GM12873 (cell line): ENCODE data around the gene GPR132.

ENCODE experiments used
- CTCF ChIP-seq: IDR thresholded peaks from 2 replicates; pipeline ENCODE4 v1.5.1; 2012; ENCODE audit warnings: low read depth, mild to moderate bottlenecking, moderate library complexity, low read length, control low read depth; ENCODE audit not compliant: insufficient read depth; ENCODE audit errors: missing control alignments

The GPR132 gene

GRCh38 chr14:105065280-105066228 lies at the start of gene GPR132:
GPR132 (minus strand) TSS chr14:105065430; CDS start chr14:105055420, 10,010 bp downstream.
- no peak for TF ChIP-seq CTCF

- no peak for TF ChIP-seq CTCF
Observed at GRCh38 chr14:105108516-105108864, 43.3 kb upstream of the GPR132 start.

- no peak for TF ChIP-seq CTCF
Observed at GRCh38 chr14:105107781-105108515, 42.7 kb upstream of the GPR132 start.

- no peak for TF ChIP-seq CTCF
Observed at GRCh38 chr14:105107351-105107750, 42.1 kb upstream of the GPR132 start.

- TF ChIP-seq CTCF = no peak
Observed at GRCh38 chr14:105105158-105105557, 39.9 kb upstream of the GPR132 start.

GRCh38 chr14:105102893-105103292 lies 37.7 kb upstream of the GPR132 start:
- no peak for TF ChIP-seq CTCF

- TF ChIP-seq CTCF = no peak
Observed at GRCh38 chr14:105102361-105102870, 37.2 kb upstream of the GPR132 start.
